H1 (cell line): Measurements from ENCODE around the gene ACVR1. TPM values are rescaled to one million over a fixed set of nuclear protein-coding genes. Genes with fewer than 3 reads are reported as not detected.

ENCODE experiments used
- BRCA1 ChIP-seq: IDR thresholded peaks from 2 replicates; pipeline ENCODE4 v1.6.1; 2012; ENCODE audit warnings: low read depth, low read length, improper control_type of control experiment
- CTCF ChIP-seq, 3 experiments: IDR thresholded peaks; 1 replicate in 2 of 3; 2 replicates in 1 of 3; pipeline versions ENCODE4 v1.5.1 to v1.6.1; 2011; ENCODE audit warnings: low read length in 3 of 3, mild to moderate bottlenecking in 3 of 3, inconsistent platforms in 2 of 3, low read depth in 1 of 3, moderate library complexity in 1 of 3; ENCODE audit not compliant: insufficient read depth in 1 of 3; ENCODE audit errors: control extremely low read depth in 1 of 3
- HDAC2 ChIP-seq, 2 experiments: fragments of 300-600 bp in 1 of 2; sonication (generic) in 1 of 2; IDR thresholded peaks; 2 replicates each; pipeline ENCODE4 v1.6.1; 2011 to 2012; ENCODE audit warnings: low read depth in 2 of 2, low read length in 2 of 2, mild to moderate bottlenecking in 2 of 2, moderate library complexity in 2 of 2, borderline replicate concordance in 1 of 2, inconsistent platforms in 1 of 2
- HDAC6 ChIP-seq: IDR thresholded peaks from one replicate; pipeline ENCODE4 v1.7.1; 2012; ENCODE audit warnings: low read depth, mild to moderate bottlenecking, inconsistent platforms, low read length, moderate library complexity
- polyA plus RNA-seq, 7 experiments: library from polyadenylated mRNA; depleted of rRNA in 3 of 7; stranded (reverse) in 5 of 7; unstranded in 2 of 7; fragments of >200 nt in 5 of 7; fragments of 200-250 nt in 2 of 7; gene quantifications; 1 replicate in 5 of 7; 2 replicates in 1 of 7; 4 replicates in 1 of 7; pipeline versions ENCODE4 v1.2.1 to v1.2.3, GENCODE V29; 2011 to 2013; ENCODE audit warnings: missing spikeins in 2 of 7, mixed read lengths in 2 of 7
- total RNA-seq: library from RNA; stranded (reverse); fragmentation: NEBNext Ultra II Directional; extraction: Animal tissue kit (Norgen Biotek cat#: 25700); gene quantifications from 2 replicates; pipeline ENCODE4 v1.2.1, GENCODE V29; 2021

The ACVR1 gene
- total and polyA plus RNA-seq, 2 of the 8 experiments (the other 6 are each of a cell fraction or from before 2014, with no cell fraction given) = 8.5 to 17.7 TPM

- TF ChIP-seq CTCF (IDR thresholded peaks at IDR 0.05; ENCODE audit: control extremely low read depth in 1 of 3, insufficient read depth in 1 of 3, low read depth in 1 of 3, low read length in 3 of 3) = no peak
- TF ChIP-seq BRCA1 = no peak
- no peak for TF ChIP-seq HDAC6
- TF ChIP-seq HDAC2 (IDR thresholded peaks at IDR 0.05; ENCODE audit: borderline replicate concordance in 1 of 2, low read depth in 2 of 2, low read length in 2 of 2) = no peak
Measured at GRCh38 chr2:157785866-157786662, 90.1 kb downstream of the ACVR1 start (continued).
